Neural crest cell (in vitro differentiated cells): ENCODE measurements around the gene ARHGEF26. TPM values are rescaled to one million over a fixed set of nuclear protein-coding genes. Genes with fewer than 3 reads are reported as not detected.

ENCODE experiments used
- DNase-seq: peaks from one replicate; pipeline ENCODE4 v3.0.0; 2021; ENCODE audit warnings: low read depth, mixed read lengths, low spot score
- H3K27ac Mint-ChIP-seq: one replicate; pipeline ENCODE4 v1.8.0; 2021; ENCODE audit warnings: mild to moderate bottlenecking, mixed read lengths; ENCODE audit not compliant: unreplicated experiment
- H3K27me3 Mint-ChIP-seq: 2 replicates; pipeline ENCODE4 v1.8.0; 2021; ENCODE audit warnings: low read depth, mild to moderate bottlenecking, mixed read lengths
- H3K36me3 Mint-ChIP-seq: 2 replicates; pipeline ENCODE4 v1.8.0; 2021; ENCODE audit warnings: low read depth, mild to moderate bottlenecking, mixed read lengths
- H3K4me1 Mint-ChIP-seq: 2 replicates; pipeline ENCODE4 v1.8.0; 2021; ENCODE audit warnings: mixed read lengths
- H3K4me3 Mint-ChIP-seq: one replicate; pipeline ENCODE4 v1.8.0; 2021; ENCODE audit warnings: mild to moderate bottlenecking, mixed read lengths
- H3K9me3 Mint-ChIP-seq: 2 replicates; pipeline ENCODE4 v1.8.0; 2021; ENCODE audit warnings: mixed read lengths
- CTCF ChIP-seq: fragments of 200-600 bp; sonication (generic); conservative IDR thresholded peaks from 2 replicates; pipeline ENCODE4 v1.5.0; 2021; ENCODE audit warnings: antibody characterized with exemption, mild to moderate bottlenecking
- total RNA-seq: library from RNA; stranded (reverse); gene quantifications from 2 replicates; pipeline ENCODE4 v1.2.1, GENCODE V29; 2021

Gene ARHGEF26
- total RNA-seq, 1 donor from 2014 or later = 19.3 TPM

- DNase-seq = no peak
- Mint-ChIP-seq H3K27ac (no peak overlapping the region), H3K9me3 (peaks cover 13% of the 10 kb centered on the region), H3K36me3 (peaks cover 46% of the 10 kb centered on the region), H3K27me3 (no peaks in the 10 kb centered on the region), H3K4me1 (peaks cover 9% of the 10 kb centered on the region), H3K4me3 (no peak overlapping the region)
- TF ChIP-seq CTCF = no peak
Observed at GRCh38 chr3:154214306-154214705, 93.1 kb downstream of the ARHGEF26 start.

GRCh38 chr3:154217671-154218070 lies 96.5 kb downstream of the ARHGEF26 start:
- H3K27ac Mint-ChIP-seq = no peak overlapping the region
- TF ChIP-seq CTCF = no peak
- H3K36me3 Mint-ChIP-seq = peaks cover 45% of the 10 kb centered on the region

GRCh38 chr3:154218728-154219127 lies 97.5 kb downstream of the ARHGEF26 start:
- no peak overlapping the region for H3K4me3 Mint-ChIP-seq
- no peak for TF ChIP-seq CTCF
- H3K27me3 Mint-ChIP-seq = no peaks in the 10 kb centered on the region
- peaks cover 42% of the 10 kb centered on the region for H3K36me3 Mint-ChIP-seq
- peaks cover 9% of the 10 kb centered on the region for H3K4me1 Mint-ChIP-seq
- no peak for DNase-seq
- no peak overlapping the region for H3K27ac Mint-ChIP-seq
- H3K9me3 Mint-ChIP-seq = peaks cover 7% of the 10 kb centered on the region

More at GRCh38 chr3:154217671-154218070, 96.5 kb downstream of the ARHGEF26 start:
- Mint-ChIP-seq H3K4me1 (peaks cover 9% of the 10 kb centered on the region), H3K4me3 (no peak overlapping the region), H3K9me3 (peaks cover 7% of the 10 kb centered on the region), H3K27me3 (no peaks in the 10 kb centered on the region)
- no peak for DNase-seq

- Mint-ChIP-seq H3K27ac (no peak overlapping the region), H3K4me3 (no peak overlapping the region), H3K9me3 (peaks cover 5% of the 10 kb centered on the region), H3K4me1 (peaks cover 18% of the 10 kb centered on the region), H3K27me3 (no peaks in the 10 kb centered on the region), H3K36me3 (peaks cover 27% of the 10 kb centered on the region)
- no peak for DNase-seq
- TF ChIP-seq CTCF = no peak
Observed at GRCh38 chr3:154220462-154220861, 99.3 kb downstream of the ARHGEF26 start.

- DNase-seq = no peak
- Mint-ChIP-seq H3K27me3 (no peaks in the 10 kb centered on the region), H3K4me1 (peaks cover 14% of the 10 kb centered on the region), H3K36me3 (peaks cover 21% of the 10 kb centered on the region), H3K4me3 (no peak overlapping the region), H3K9me3 (no peaks in the 10 kb centered on the region), H3K27ac (no peak overlapping the region)
- no peak for TF ChIP-seq CTCF
Observed at GRCh38 chr3:154223519-154223918, 102.3 kb downstream of the ARHGEF26 start.

GRCh38 chr3:154224366-154224765 lies 103.2 kb downstream of the ARHGEF26 start:
- Mint-ChIP-seq H3K27me3 (no peaks in the 10 kb centered on the region), H3K36me3 (peaks cover 19% of the 10 kb centered on the region), H3K4me1 (peaks cover 14% of the 10 kb centered on the region), H3K9me3 (no peaks in the 10 kb centered on the region), H3K27ac (no peak overlapping the region), H3K4me3 (no peak overlapping the region)
- no peak for DNase-seq
- no peak for TF ChIP-seq CTCF
